ENCODE data around the gene HDAC2. TPM values are rescaled to one million over a fixed set of nuclear protein-coding genes. Genes with fewer than 3 reads are reported as not detected.
A peak's percentile ranks its signal among the peaks of the same experiment; 100 is the strongest.

Gene HDAC2
- total and polyA plus RNA-seq, 2 experiments from 2014 or later, result 343 to 355 TPM

DNA sequence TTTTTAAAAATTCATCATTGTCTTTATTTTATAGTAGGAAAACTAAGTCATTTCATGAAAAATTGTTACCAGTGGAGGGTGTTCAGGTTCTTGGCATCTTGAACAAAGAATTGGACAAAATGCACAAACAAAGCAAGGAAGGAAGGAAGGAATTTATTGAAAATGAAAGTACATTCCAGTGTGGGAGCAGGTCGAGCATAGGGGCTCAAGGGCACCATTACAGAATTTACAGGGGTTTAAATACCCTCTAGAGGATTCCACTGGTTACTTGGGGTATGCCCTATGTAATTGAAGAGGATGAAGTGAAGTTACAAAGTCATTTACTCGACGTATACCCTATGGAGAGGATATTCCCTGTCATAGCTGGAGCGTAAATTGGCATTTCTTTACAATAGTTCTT, 37.4 kb upstream of the HDAC2 start (continued):
- TF ChIP-seq NANOG (IDR thresholded peaks at IDR 0.05; ENCODE audit: borderline replicate concordance) (no peak), POLR2AphosphoS5 (IDR thresholded peaks at IDR 0.05; ENCODE audit: low read depth) (no peak), ETS1 (IDR thresholded peaks at IDR 0.05) (no peak), ZNF114 (CRISPR knock-in tag; IDR thresholded peaks at IDR 0.05) (no peak), EZH2 (IDR thresholded peaks at IDR 0.05; ENCODE audit: low read depth, unreplicated experiment) (no peak), JUNB (IDR thresholded peaks at IDR 0.05; ENCODE audit: unreplicated experiment) (no peak), EZH2phosphoT487 (IDR thresholded peaks at IDR 0.05; ENCODE audit: unreplicated experiment) (no peak), STAT1 (IDR thresholded peaks at IDR 0.05; ENCODE audit: unreplicated experiment) (no peak), ZNF331 (CRISPR knock-in tag; IDR thresholded peaks at IDR 0.05; ENCODE audit: low read depth) (no peak)
- TF ChIP-seq, protein P1, sequence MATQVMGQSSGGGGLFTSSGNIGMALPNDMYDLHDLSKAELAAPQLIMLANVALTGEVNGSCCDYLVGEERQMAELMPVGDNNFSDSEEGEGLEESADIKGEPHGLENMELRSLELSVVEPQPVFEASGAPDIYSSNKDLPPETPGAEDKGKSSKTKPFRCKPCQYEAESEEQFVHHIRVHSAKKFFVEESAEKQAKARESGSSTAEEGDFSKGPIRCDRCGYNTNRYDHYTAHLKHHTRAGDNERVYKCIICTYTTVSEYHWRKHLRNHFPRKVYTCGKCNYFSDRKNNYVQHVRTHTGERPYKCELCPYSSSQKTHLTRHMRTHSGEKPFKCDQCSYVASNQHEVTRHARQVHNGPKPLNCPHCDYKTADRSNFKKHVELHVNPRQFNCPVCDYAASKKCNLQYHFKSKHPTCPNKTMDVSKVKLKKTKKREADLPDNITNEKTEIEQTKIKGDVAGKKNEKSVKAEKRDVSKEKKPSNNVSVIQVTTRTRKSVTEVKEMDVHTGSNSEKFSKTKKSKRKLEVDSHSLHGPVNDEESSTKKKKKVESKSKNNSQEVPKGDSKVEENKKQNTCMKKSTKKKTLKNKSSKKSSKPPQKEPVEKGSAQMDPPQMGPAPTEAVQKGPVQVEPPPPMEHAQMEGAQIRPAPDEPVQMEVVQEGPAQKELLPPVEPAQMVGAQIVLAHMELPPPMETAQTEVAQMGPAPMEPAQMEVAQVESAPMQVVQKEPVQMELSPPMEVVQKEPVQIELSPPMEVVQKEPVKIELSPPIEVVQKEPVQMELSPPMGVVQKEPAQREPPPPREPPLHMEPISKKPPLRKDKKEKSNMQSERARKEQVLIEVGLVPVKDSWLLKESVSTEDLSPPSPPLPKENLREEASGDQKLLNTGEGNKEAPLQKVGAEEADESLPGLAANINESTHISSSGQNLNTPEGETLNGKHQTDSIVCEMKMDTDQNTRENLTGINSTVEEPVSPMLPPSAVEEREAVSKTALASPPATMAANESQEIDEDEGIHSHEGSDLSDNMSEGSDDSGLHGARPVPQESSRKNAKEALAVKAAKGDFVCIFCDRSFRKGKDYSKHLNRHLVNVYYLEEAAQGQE (IDR thresholded peaks at IDR 0.05; ENCODE audit: unreplicated experiment), result no peak

DNA sequence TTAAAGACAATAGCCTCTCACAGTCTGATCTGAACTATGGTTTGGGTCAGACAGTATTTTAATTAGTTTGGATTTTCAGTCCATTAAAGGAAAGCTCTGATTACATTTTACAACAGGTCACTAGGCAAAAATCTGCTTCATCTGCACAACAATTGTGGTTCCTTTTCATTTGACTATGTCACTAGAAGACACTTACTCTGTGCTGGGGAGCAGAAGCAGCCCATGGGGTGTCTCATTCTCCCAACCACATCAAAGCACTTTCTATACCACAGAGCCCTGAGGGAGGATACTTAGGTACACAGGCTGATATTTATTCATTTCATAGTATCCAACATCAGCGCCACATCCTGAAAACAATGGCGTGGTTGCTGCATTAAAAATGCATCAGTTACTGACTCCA, 36.6 kb upstream of the HDAC2 start:
- peak; percentile 12 for DNase-seq (ENCODE audit: low spot score)
- Histone ChIP-seq H3F3A (replicated peaks; ENCODE audit: low read depth) (no peaks in the 10 kb centered on the region), H3K4me1 (ENCODE audit: insufficient read depth) (peaks cover 51% of the 10 kb centered on the region), H3K9me2 (ENCODE audit: insufficient read depth) (no peaks in the 10 kb centered on the region), H3K27ac (ENCODE audit: low read depth) (peak overlapping the region; percentile 36; the same call in 1 of the 2 replicates), H3K4me2 (peak overlapping the region; percentile 34), H2AFZ (no peak overlapping the region), H3K36me3 (ENCODE audit: insufficient read depth) (no peaks in the 10 kb centered on the region), H3K4me3 (no peak overlapping the region), H4K20me1 (replicated peaks; ENCODE audit: insufficient read depth) (no peaks in the 10 kb centered on the region), H3K27me3 (ENCODE audit: insufficient read depth) (no peaks in the 10 kb centered on the region), H3K79me2 (replicated peaks; ENCODE audit: insufficient read depth) (no peaks in the 10 kb centered on the region)
- H3K9me3 Mint-ChIP-seq, result no peaks in the 10 kb centered on the region; the same call in 2 of the 3 replicates
- peaks cover 8% of the 10 kb centered on the region for H3K36me3 Mint-ChIP-seq (ENCODE audit: low read depth)
- H3K27me3 Mint-ChIP-seq (ENCODE audit: insufficient read depth, low read depth, poor library complexity), result no peaks in the 10 kb centered on the region
- H3K4me3 Mint-ChIP-seq, result no peak overlapping the region
- H3K27ac Mint-ChIP-seq, result no peak overlapping the region; the same call in 1 of the 2 replicates
- ATAC-seq, result peak; percentile 53
- H3K4me1 Mint-ChIP-seq, result peaks cover 54% of the 10 kb centered on the region
- TF ChIP-seq EZH2phosphoT487 (IDR thresholded peaks at IDR 0.05; ENCODE audit: unreplicated experiment) (no peak), ZNF114 (CRISPR knock-in tag; IDR thresholded peaks at IDR 0.05) (no peak), ETS1 (IDR thresholded peaks at IDR 0.05) (no peak)
- TF ChIP-seq, protein P2, sequence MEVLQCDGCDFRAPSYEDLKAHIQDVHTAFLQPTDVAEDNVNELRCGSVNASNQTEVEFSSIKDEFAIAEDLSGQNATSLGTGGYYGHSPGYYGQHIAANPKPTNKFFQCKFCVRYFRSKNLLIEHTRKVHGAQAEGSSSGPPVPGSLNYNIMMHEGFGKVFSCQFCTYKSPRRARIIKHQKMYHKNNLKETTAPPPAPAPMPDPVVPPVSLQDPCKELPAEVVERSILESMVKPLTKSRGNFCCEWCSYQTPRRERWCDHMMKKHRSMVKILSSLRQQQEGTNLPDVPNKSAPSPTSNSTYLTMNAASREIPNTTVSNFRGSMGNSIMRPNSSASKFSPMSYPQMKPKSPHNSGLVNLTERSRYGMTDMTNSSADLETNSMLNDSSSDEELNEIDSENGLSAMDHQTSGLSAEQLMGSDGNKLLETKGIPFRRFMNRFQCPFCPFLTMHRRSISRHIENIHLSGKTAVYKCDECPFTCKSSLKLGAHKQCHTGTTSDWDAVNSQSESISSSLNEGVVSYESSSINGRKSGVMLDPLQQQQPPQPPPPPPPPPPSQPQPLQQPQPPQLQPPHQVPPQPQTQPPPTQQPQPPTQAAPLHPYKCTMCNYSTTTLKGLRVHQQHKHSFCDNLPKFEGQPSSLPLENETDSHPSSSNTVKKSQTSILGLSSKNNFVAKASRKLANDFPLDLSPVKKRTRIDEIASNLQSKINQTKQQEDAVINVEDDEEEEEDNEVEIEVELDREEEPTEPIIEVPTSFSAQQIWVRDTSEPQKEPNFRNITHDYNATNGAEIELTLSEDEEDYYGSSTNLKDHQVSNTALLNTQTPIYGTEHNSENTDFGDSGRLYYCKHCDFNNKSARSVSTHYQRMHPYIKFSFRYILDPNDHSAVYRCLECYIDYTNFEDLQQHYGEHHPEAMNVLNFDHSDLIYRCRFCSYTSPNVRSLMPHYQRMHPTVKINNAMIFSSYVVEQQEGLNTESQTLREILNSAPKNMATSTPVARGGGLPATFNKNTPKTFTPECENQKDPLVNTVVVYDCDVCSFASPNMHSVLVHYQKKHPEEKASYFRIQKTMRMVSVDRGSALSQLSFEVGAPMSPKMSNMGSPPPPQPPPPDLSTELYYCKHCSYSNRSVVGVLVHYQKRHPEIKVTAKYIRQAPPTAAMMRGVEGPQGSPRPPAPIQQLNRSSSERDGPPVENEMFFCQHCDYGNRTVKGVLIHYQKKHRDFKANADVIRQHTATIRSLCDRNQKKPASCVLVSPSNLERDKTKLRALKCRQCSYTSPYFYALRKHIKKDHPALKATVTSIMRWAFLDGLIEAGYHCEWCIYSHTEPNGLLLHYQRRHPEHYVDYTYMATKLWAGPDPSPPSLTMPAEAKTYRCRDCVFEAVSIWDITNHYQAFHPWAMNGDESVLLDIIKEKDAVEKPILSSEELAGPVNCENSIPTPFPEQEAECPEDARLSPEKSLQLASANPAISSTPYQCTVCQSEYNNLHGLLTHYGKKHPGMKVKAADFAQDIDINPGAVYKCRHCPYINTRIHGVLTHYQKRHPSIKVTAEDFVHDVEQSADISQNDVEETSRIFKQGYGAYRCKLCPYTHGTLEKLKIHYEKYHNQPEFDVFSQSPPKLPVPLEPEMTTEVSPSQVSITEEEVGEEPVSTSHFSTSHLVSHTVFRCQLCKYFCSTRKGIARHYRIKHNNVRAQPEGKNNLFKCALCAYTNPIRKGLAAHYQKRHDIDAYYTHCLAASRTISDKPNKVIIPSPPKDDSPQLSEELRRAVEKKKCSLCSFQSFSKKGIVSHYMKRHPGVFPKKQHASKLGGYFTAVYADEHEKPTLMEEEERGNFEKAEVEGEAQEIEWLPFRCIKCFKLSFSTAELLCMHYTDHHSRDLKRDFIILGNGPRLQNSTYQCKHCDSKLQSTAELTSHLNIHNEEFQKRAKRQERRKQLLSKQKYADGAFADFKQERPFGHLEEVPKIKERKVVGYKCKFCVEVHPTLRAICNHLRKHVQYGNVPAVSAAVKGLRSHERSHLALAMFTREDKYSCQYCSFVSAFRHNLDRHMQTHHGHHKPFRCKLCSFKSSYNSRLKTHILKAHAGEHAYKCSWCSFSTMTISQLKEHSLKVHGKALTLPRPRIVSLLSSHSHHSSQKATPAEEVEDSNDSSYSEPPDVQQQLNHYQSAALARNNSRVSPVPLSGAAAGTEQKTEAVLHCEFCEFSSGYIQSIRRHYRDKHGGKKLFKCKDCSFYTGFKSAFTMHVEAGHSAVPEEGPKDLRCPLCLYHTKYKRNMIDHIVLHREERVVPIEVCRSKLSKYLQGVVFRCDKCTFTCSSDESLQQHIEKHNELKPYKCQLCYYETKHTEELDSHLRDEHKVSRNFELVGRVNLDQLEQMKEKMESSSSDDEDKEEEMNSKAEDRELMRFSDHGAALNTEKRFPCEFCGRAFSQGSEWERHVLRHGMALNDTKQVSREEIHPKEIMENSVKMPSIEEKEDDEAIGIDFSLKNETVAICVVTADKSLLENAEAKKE (CRISPR knock-in tag; IDR thresholded peaks at IDR 0.05), result no peak
